Right hindlimb (tissue), 1 donor: ENCODE results near the gene CLEC11A.

Experiments used
- DNase-seq: peaks from one replicate; pipeline ENCODE4 v3.0.0-alpha.2; 2018

Gene CLEC11A

GRCh38 chr19:50705422-50706019 lies 17.6 kb upstream of the CLEC11A start:
- peak; percentile 47 for DNase-seq

GRCh38 chr19:50706387-50706786 lies 16.8 kb upstream of the CLEC11A start:
- no peak for DNase-seq

GRCh38 chr19:50708179-50708879 lies 14.8 kb upstream of the CLEC11A start:
- no peak for DNase-seq

- no peak for DNase-seq
Observed at GRCh38 chr19:50710094-50710493, 13.1 kb upstream of the CLEC11A start.

- DNase-seq = no peak
Observed at GRCh38 chr19:50710612-50711011, 12.6 kb upstream of the CLEC11A start.

- no peak for DNase-seq
Observed at GRCh38 chr19:50711196-50711595, 12.0 kb upstream of the CLEC11A start.

- no peak for DNase-seq
Observed at GRCh38 chr19:50711805-50712204, 11.4 kb upstream of the CLEC11A start.

- DNase-seq = no peak
Observed at GRCh38 chr19:50712833-50713232, 10.3 kb upstream of the CLEC11A start.

- DNase-seq = no peak
Observed at GRCh38 chr19:50713556-50714236, 9.5 kb upstream of the CLEC11A start.

GRCh38 chr19:50716178-50717025 lies 6.8 kb upstream of the CLEC11A start:
- DNase-seq = no peak

GRCh38 chr19:50717026-50717723 lies 6.0 kb upstream of the CLEC11A start:
- no peak for DNase-seq

- no peak for DNase-seq
Observed at GRCh38 chr19:50717891-50718254, 5.3 kb upstream of the CLEC11A start.

GRCh38 chr19:50718255-50719118 lies 4.7 kb upstream of the CLEC11A start:
- no peak for DNase-seq

GRCh38 chr19:50719119-50719435 lies 4.1 kb upstream of the CLEC11A start:
- no peak for DNase-seq

GRCh38 chr19:50719566-50719965 lies 3.6 kb upstream of the CLEC11A start, which contains the start of gene SHANK1:
Gene SHANK1, minus strand, starts transcription at chr19:50719802. Its CDS starts 2,883 bp downstream, at chr19:50716919.
- DNase-seq = peak; percentile 61

GRCh38 chr19:50720181-50720920 lies 2.8 kb upstream of the CLEC11A start:
- no peak for DNase-seq

GRCh38 chr19:50720921-50721381 lies 2.2 kb upstream of the CLEC11A start:
- peak; percentile 55 for DNase-seq

- peak; percentile 54 for DNase-seq
Observed at GRCh38 chr19:50721441-50722137, 1.6 kb upstream of the CLEC11A start.

GRCh38 chr19:50722201-50723013 lies 757 bp upstream of the CLEC11A start:
- DNase-seq = no peak
